GM13976 (cell line): ENCODE results near the gene DCAF10.
"Not testable (repeated sequence)": the region's sequence is repeated elsewhere in the genome, so short reads cannot be mapped to it uniquely, and the experiment has no call there.

ENCODE experiments used
- DNase-seq: peaks from one replicate; pipeline ENCODE4 v3.0.0; 2012; ENCODE audit warnings: low spot score
- CTCF ChIP-seq: IDR thresholded peaks from 2 replicates; pipeline ENCODE4 v1.5.1; 2012; ENCODE audit warnings: borderline replicate concordance, mild to moderate bottlenecking; ENCODE audit not compliant: insufficient read depth; ENCODE audit errors: extremely low read depth, missing control alignments, control extremely low read depth
- in situ Hi-C: fragments of 300-500 bp; cut with MboI; formaldehyde crosslinking; loops from one replicate; pipeline ENCODE4 v1.12.0; 2022; ENCODE audit warnings: low sequenced_read_pairs, mixed read lengths, inconsistent platforms; ENCODE audit not compliant: unreplicated experiment

The DCAF10 gene

GRCh38 chr9:37800631-37801286 lies at the start of gene DCAF10:
Gene DCAF10, plus strand, starts transcription at chr9:37800797. Its CDS starts 70 bp downstream, at chr9:37800867.
- TF ChIP-seq CTCF, result no peak
- peak; percentile 92 for DNase-seq
- in situ Hi-C loops, result no loop called here

- no peak for DNase-seq
- no peak for TF ChIP-seq CTCF
- in situ Hi-C loops, result no loop called here
These were observed 49.4 kb upstream of the DCAF10 start for GRCh38 chr9:37751186-37751585.

- in situ Hi-C loops, result not testable (repeated sequence)
These were observed 48.9 kb upstream of the DCAF10 start for GRCh38 chr9:37751704-37752103.

GRCh38 chr9:37752112-37752511 lies 48.5 kb upstream of the DCAF10 start:
- DNase-seq, in situ Hi-C loops: not testable (repeated sequence)

More at GRCh38 chr9:37751704-37752103, 48.9 kb upstream of the DCAF10 start:
- DNase-seq, result not testable (repeated sequence)

- no peak for TF ChIP-seq CTCF
- in situ Hi-C loops, result no loop called here
- no peak for DNase-seq
These were observed 47.7 kb upstream of the DCAF10 start for GRCh38 chr9:37752642-37753488.

GRCh38 chr9:37753489-37754190 lies 47.0 kb upstream of the DCAF10 start, which contains the start of gene TRMT10B:
Gene TRMT10B, plus strand, starts transcription at chr9:37753805. Its CDS starts 8,127 bp downstream, at chr9:37761932.
- in situ Hi-C loops, result no loop called here
- no peak for TF ChIP-seq CTCF
- DNase-seq, result peak; percentile 92

- in situ Hi-C loops, result no loop called here
- DNase-seq, result no peak
- no peak for TF ChIP-seq CTCF
These were observed 41.9 kb upstream of the DCAF10 start for GRCh38 chr9:37758747-37759146.
